ENCODE data around the gene MAN1C1.

The MAN1C1 gene

DNA sequence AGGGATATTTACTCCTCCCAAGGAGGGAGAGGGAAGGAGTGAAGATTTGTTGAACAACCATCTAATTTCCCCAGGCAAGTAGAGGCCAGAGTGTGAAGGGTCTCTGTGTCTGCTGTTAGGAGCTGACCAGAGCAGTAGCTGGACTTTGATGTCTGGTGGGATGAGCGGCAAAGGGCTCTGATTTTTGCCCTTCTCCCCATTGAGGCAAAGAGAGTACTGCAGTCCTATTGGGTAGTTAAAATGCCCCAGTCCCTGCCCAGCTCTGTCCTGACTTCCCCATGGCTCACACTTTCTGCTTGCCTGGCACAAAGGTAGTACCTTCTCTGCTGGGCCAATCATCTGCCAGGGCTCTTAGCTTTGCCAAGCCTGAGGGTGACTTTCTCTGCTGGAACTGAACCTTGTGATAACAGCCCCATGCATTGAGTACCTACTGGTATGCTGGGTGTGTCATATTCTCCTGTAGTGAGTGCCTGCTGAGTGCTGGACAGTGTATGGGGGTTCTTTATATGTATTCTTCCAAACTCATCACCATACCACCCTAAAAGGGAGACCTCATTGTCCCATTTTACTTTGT lies 119.5 kb downstream of the MAN1C1 start:
- Histone ChIP-seq H3K4me1 (ENCODE audit: low read length) (no peaks in the 10 kb centered on the region), H3K27ac (ENCODE audit: low read length) (no peak overlapping the region), H3K27me3 (ENCODE audit: low read depth, low read length) (no peaks in the 10 kb centered on the region), H2AFZ (ENCODE audit: low read depth, low read length) (no peak overlapping the region), H3K9me3 (ENCODE audit: insufficient read depth, low read length) (no peaks in the 10 kb centered on the region), H3K79me2 (ENCODE audit: low read length) (no peaks in the 10 kb centered on the region), H3K9ac (ENCODE audit: low read length) (no peak overlapping the region), H3K4me2 (ENCODE audit: low read length) (no peak overlapping the region), H3K36me3 (replicated peaks; ENCODE audit: low read depth, low read length) (no peaks in the 10 kb centered on the region), H3K4me3 (ENCODE audit: low read length) (no peak overlapping the region), H4K20me1 (ENCODE audit: insufficient read depth, low read length) (no peaks in the 10 kb centered on the region)
- TF ChIP-seq EZH2phosphoT487 (IDR thresholded peaks at IDR 0.05; ENCODE audit: low read depth) = no peak
- TF ChIP-seq, protein P1, sequence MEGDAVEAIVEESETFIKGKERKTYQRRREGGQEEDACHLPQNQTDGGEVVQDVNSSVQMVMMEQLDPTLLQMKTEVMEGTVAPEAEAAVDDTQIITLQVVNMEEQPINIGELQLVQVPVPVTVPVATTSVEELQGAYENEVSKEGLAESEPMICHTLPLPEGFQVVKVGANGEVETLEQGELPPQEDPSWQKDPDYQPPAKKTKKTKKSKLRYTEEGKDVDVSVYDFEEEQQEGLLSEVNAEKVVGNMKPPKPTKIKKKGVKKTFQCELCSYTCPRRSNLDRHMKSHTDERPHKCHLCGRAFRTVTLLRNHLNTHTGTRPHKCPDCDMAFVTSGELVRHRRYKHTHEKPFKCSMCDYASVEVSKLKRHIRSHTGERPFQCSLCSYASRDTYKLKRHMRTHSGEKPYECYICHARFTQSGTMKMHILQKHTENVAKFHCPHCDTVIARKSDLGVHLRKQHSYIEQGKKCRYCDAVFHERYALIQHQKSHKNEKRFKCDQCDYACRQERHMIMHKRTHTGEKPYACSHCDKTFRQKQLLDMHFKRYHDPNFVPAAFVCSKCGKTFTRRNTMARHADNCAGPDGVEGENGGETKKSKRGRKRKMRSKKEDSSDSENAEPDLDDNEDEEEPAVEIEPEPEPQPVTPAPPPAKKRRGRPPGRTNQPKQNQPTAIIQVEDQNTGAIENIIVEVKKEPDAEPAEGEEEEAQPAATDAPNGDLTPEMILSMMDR (IDR thresholded peaks at IDR 0.05; ENCODE audit: low read depth, low read length) = no peak

DNA sequence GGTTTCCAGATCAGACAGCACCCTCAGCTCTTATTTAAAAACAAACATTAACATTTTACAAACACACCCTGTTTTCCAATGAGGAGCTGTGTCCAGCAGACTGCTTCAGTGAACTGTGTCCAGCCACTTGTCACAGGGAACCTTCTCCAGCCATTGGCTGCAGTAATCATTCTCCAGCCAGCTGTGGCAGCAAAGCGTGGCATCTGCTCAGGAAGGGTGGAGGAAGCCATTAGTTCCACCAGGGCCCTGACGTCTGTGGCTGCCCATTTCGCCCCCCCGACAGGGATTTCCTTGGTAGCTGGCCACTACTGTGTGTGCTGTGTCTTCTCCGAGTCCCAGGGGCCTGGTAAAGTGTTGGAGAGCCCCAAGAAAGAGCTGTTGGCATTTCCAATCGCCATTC lies 120.5 kb downstream of the MAN1C1 start:
- no peak for TF ChIP-seq EZH2phosphoT487 (IDR thresholded peaks at IDR 0.05; ENCODE audit: low read depth)
- TF ChIP-seq, protein P1 (IDR thresholded peaks at IDR 0.05; ENCODE audit: low read depth, low read length) = no peak
- Histone ChIP-seq H2AFZ (ENCODE audit: low read depth, low read length) (no peak overlapping the region), H3K27me3 (ENCODE audit: low read depth, low read length) (no peaks in the 10 kb centered on the region), H3K9ac (ENCODE audit: low read length) (no peak overlapping the region), H4K20me1 (ENCODE audit: insufficient read depth, low read length) (no peaks in the 10 kb centered on the region), H3K4me3 (ENCODE audit: low read length) (no peak overlapping the region), H3K27ac (ENCODE audit: low read length) (no peak overlapping the region), H3K4me1 (ENCODE audit: low read length) (no peaks in the 10 kb centered on the region), H3K79me2 (ENCODE audit: low read length) (no peaks in the 10 kb centered on the region), H3K4me2 (ENCODE audit: low read length) (no peak overlapping the region), H3K9me3 (ENCODE audit: insufficient read depth, low read length) (no peaks in the 10 kb centered on the region), H3K36me3 (replicated peaks; ENCODE audit: low read depth, low read length) (no peaks in the 10 kb centered on the region)

DNA sequence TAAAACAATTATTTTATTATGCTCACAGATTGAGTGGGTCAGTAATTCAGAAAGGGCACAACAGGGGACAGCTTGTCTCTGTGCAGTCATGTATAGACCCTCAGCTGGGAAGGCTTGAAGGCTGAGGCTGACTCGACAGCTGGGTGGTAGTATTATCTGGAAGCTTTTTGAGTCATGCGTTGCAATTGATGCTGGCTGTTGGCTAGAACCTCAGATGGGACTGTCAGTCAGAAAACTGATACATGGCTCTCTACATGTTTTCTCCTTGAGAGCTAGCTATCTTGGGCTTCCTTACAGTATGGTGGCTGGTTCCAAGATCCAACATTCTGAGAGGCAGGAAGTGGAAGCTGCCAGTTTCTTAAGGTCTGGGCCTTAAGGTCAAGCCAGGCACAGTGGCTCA lies 121.9 kb downstream of the MAN1C1 start:
- no peaks in the 10 kb centered on the region for H3K9me3 ChIP-seq (ENCODE audit: insufficient read depth, low read length)
- no peaks in the 10 kb centered on the region for H3K36me3 ChIP-seq (replicated peaks; ENCODE audit: low read depth, low read length)
- H3K4me2 ChIP-seq (ENCODE audit: low read length) = no peak overlapping the region
- H3K4me3 ChIP-seq (ENCODE audit: low read length) = no peak overlapping the region
- no peaks in the 10 kb centered on the region for H3K79me2 ChIP-seq (ENCODE audit: low read length)
- no peaks in the 10 kb centered on the region for H3K4me1 ChIP-seq (ENCODE audit: low read length)
- no peak overlapping the region for H3K9ac ChIP-seq (ENCODE audit: low read length)
- no peak overlapping the region for H3K27ac ChIP-seq (ENCODE audit: low read length)
- no peaks in the 10 kb centered on the region for H4K20me1 ChIP-seq (ENCODE audit: insufficient read depth, low read length)
- H3K27me3 ChIP-seq (ENCODE audit: low read depth, low read length) = no peaks in the 10 kb centered on the region
- H2AFZ ChIP-seq (ENCODE audit: low read depth, low read length) = no peak overlapping the region
- TF ChIP-seq EZH2phosphoT487 (IDR thresholded peaks at IDR 0.05; ENCODE audit: low read depth) = no peak
- TF ChIP-seq, protein P1 (IDR thresholded peaks at IDR 0.05; ENCODE audit: low read depth, low read length) = no peak

DNA sequence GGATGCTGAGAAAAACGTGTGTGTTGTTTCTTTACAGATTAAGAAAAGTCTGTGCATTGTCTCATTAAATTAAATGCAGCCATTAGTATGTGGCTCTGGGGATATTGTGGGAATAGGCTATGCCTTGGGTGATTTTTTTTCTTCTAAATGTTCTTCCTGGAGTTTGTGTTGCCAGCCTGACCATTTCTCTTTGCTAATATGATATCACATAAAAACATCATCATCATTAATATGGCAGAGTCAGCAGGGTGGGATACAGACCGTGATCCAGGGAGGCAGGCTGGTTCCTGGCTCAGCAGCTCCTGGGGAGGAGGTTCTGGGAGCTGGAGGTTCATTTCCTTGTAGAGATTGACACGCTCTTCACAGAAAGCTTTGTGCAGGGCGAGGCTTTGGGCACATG lies 122.8 kb downstream of the MAN1C1 start:
- H3K4me3 ChIP-seq (ENCODE audit: low read length) = no peak overlapping the region
- no peak overlapping the region for H3K27ac ChIP-seq (ENCODE audit: low read length)
- no peaks in the 10 kb centered on the region for H3K36me3 ChIP-seq (replicated peaks; ENCODE audit: low read depth, low read length)
- H2AFZ ChIP-seq (ENCODE audit: low read depth, low read length) = no peak overlapping the region
- no peaks in the 10 kb centered on the region for H3K79me2 ChIP-seq (ENCODE audit: low read length)
- no peaks in the 10 kb centered on the region for H3K9me3 ChIP-seq (ENCODE audit: insufficient read depth, low read length)
- no peak overlapping the region for H3K4me2 ChIP-seq (ENCODE audit: low read length)
- no peaks in the 10 kb centered on the region for H4K20me1 ChIP-seq (ENCODE audit: insufficient read depth, low read length)
- H3K9ac ChIP-seq (ENCODE audit: low read length) = no peak overlapping the region
- H3K27me3 ChIP-seq (ENCODE audit: low read depth, low read length) = no peaks in the 10 kb centered on the region
- no peaks in the 10 kb centered on the region for H3K4me1 ChIP-seq (ENCODE audit: low read length)
- TF ChIP-seq EZH2phosphoT487 (IDR thresholded peaks at IDR 0.05; ENCODE audit: low read depth) = no peak
- TF ChIP-seq, protein P1 (IDR thresholded peaks at IDR 0.05; ENCODE audit: low read depth, low read length) = no peak

All from OCI-LY3 (cell line).